Adrenal gland (tissue), 12 donors: Measurements from ENCODE around the gene NAT14. TPM values are rescaled to one million over a fixed set of nuclear protein-coding genes. Genes with fewer than 3 reads are reported as not detected.

Source experiments
- DNase-seq, 7 donors: peaks; one replicate each; pipeline ENCODE4 v3.0.0-alpha.2; 2019 to 2020
- H3K27ac ChIP-seq, 5 donors: fragments of 200-600 bp; sonication (generic) in 4 of 5; 1 replicate in 3 of 5; 2 replicates in 2 of 5; pipeline versions ENCODE4 v1.5.1 to v1.8.0; 2016 to 2020; ENCODE audit warnings: mild to moderate bottlenecking in 1 of 5
- H3K27me3 ChIP-seq: fragments of 200-600 bp; 2 replicates; pipeline ENCODE4 v1.8.0; 2021
- H3K36me3 ChIP-seq, 2 donors: fragments of 200-600 bp; replicated peaks in 1 of 2; 1 replicate in 1 of 2; 2 replicates in 1 of 2; pipeline versions ENCODE4 v1.5.1 to v1.8.0; 2018 to 2022
- H3K4me1 ChIP-seq, 2 donors: fragments of 200-600 bp; replicated peaks in 1 of 2; 1 replicate in 1 of 2; 2 replicates in 1 of 2; pipeline versions ENCODE4 v1.5.1 to v1.8.0; 2018 to 2021
- H3K4me3 ChIP-seq, 4 donors: fragments of 200-600 bp; sonication (generic) in 3 of 4; one replicate each; pipeline ENCODE4 v1.5.1; 2016 to 2018
- H3K9me3 ChIP-seq, 3 donors: fragments of 200-600 bp; sonication (generic) in 1 of 3; replicated peaks in 1 of 3; 1 replicate in 2 of 3; 2 replicates in 1 of 3; pipeline versions ENCODE4 v1.5.1 to v1.8.0; 2016 to 2021
- POLR2A ChIP-seq, 2 donors: fragments of 450-650 bp; IDR thresholded peaks; one replicate each; pipeline ENCODE4 v1.6.1; 2017; ENCODE audit warnings: antibody characterized with exemption in 2 of 2, mild to moderate bottlenecking in 2 of 2, moderate library complexity in 1 of 2
- WGBS, 4 donors: extraction: QIAGEN DNeasy Blood & Tissue Kit in 2 of 4; methylation state at CpG; one replicate each; pipeline versions ENCODE4 v1.1.5 to v1.1.7; 2013 to 2017; 5-methylcytosine and 5-hydroxymethylcytosine counted together
- intact Hi-C, 2 donors: fragments of 100-400 bp; cut with DNase I; formaldehyde crosslinking; loops; one replicate each; pipeline versions ENCODE4 v1.14.1 to v1.15.0; 2022 to 2023
- polyA plus RNA-seq, 3 donors: library from polyadenylated mRNA; stranded (reverse); fragments of 200-250 nt in 2 of 3; fragments of 350-450 nt in 1 of 3; fragmentation: Illumina TruSeq in 1 of 3; extraction: RNeasy Lipid Tissue Mini Kit (QIAGEN cat#74804) in 1 of 3; gene quantifications; one replicate each; pipeline ENCODE4 v1.2.3, GENCODE V29; 2013 to 2014
- total RNA-seq, 9 donors: library from RNA; depleted of rRNA in 4 of 9; stranded (reverse); fragments of >200 nt in 4 of 9; fragments of 120-200 nt in 1 of 9; fragmentation: NEBNext Ultra II Directional in 1 of 9; extraction: Animal tissue kit (Norgen Biotek cat#: 25700) in 1 of 9; gene quantifications; one replicate each; pipeline versions ENCODE4 v1.1.0 to v1.2.4, GENCODE V29; 2013 to 2023
- TF ChIP-seq, protein P1 (sequence below), 6 experiments: fragments of 450-650 bp in 4 of 6; fragments of 200-600 bp in 2 of 6; sonication (generic) in 1 of 6; IDR thresholded peaks; 1 replicate in 5 of 6; 2 replicates in 1 of 6; pipeline versions ENCODE4 v1.5.1 to v1.8.0; 2016 to 2021; ENCODE audit warnings: antibody characterized with exemption in 6 of 6, mild to moderate bottlenecking in 2 of 6, moderate library complexity in 1 of 6
- donor health status: healthy with polysubstance abuse.
- donor health status: Bipolar disorder and iron deficiency.
- donor health status: DM: yes; HTN: yes; CAD: no.
- donor health status: DM: no; HTN: no; CAD: no.
- donor health status: DM: no; HTN: no; CAD: no.
- donor health status: DM: yes; HTN: yes; CAD: no.

The NAT14 gene
- total and polyA plus RNA-seq, 12 donors, result 4.9 to 108 (median 18.7) TPM

DNA sequence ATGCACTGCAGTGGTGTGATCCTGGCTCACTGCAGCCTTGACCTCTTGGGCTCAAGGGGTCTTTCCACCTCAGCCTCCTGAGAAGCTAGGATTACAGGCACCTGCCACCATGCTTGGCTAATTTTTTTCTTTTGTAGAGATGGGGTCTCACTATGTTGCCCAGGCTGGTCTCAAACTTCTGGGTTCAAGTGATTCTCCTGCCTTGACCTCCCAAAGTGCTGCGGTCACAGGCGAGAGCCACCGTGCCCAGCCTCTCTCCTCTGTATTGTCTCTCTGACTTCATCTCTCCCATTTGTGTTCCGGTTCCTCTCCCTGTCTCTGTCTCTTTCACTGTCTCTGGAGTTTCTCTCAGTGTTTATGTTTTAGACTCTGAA is 18.8 kb upstream of the NAT14 start:
- H3K27me3 ChIP-seq, result no peaks in the 10 kb centered on the region
- H3K4me3 ChIP-seq, result no peak overlapping the region
- peaks cover 1 to 13% of the 10 kb centered on the region in 2 donors for H3K4me1 ChIP-seq
- intact Hi-C loops, result loop anchor here in 1 of 2 donors (2.0 kb wide), 1 partner anchor 37 kb away; no protein-coding TSS in a partner anchor
- H3K9me3 ChIP-seq, result no peaks in the 10 kb centered on the region
- no peak overlapping the region for H3K27ac ChIP-seq
- WGBS, 4 donors, result 86 to 93% (median 91%) methylated on average over 4 of the region's 4 CpGs
- TF ChIP-seq, protein P1, sequence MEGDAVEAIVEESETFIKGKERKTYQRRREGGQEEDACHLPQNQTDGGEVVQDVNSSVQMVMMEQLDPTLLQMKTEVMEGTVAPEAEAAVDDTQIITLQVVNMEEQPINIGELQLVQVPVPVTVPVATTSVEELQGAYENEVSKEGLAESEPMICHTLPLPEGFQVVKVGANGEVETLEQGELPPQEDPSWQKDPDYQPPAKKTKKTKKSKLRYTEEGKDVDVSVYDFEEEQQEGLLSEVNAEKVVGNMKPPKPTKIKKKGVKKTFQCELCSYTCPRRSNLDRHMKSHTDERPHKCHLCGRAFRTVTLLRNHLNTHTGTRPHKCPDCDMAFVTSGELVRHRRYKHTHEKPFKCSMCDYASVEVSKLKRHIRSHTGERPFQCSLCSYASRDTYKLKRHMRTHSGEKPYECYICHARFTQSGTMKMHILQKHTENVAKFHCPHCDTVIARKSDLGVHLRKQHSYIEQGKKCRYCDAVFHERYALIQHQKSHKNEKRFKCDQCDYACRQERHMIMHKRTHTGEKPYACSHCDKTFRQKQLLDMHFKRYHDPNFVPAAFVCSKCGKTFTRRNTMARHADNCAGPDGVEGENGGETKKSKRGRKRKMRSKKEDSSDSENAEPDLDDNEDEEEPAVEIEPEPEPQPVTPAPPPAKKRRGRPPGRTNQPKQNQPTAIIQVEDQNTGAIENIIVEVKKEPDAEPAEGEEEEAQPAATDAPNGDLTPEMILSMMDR (IDR thresholded peaks at IDR 0.05), result no peak
- TF ChIP-seq POLR2A (IDR thresholded peaks at IDR 0.05), result no peak
- H3K36me3 ChIP-seq, result no peaks in the 10 kb centered on the region
- no peak for DNase-seq

DNA sequence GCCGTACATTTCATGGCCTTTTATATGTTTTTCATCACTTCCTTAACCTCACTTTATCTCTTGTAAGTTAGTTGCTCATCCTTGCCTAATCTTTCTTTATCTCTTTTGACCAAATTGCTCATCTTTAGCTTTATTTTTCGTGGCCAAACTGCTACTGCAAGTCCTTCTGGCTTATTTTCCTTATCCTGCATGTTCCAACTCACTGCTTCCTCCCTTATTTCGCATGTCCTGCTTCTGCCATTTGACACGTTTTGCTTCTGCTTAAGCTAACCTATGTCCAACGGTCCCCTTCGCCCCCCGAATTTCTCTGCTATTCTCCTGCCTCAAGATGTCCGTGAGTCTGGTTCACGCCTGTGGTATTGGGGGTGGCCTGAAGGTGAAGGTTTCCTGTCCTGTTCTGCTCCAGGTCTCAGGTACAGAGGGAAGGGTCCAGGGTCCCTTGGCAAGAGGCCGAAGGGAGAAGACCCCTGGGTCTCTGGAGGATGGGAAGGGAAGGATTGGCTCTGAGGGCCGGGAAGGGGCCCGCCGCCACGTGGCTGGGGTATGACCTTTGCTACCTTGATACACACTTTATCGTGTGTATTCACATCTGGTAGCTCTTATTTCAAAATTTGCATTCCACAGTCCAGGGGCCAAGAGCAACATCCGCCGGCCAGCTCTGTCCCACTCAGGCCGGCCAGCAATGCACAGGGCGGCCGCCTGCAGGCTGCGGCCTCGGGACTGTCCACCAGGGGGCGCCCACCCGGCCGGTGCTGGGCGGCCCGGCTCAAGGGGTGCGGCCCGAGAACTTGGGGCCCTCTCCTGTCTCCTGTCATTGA is 17.5 kb upstream of the NAT14 start:
- H3K4me1 ChIP-seq, result peaks cover 0 to 9% of the 10 kb centered on the region in 2 donors
- TF ChIP-seq POLR2A (IDR thresholded peaks at IDR 0.05), result no peak
- TF ChIP-seq, protein P1 (IDR thresholded peaks at IDR 0.05), result peak; percentile 81 to 100 (median 94)
- no peaks in the 10 kb centered on the region for H3K27me3 ChIP-seq
- intact Hi-C loops, result loop anchor here in 1 of 2 donors (2.0 kb wide), 1 partner anchor 35 kb away; no protein-coding TSS in a partner anchor
- no peaks in the 10 kb centered on the region for H3K9me3 ChIP-seq
- no peaks in the 10 kb centered on the region for H3K36me3 ChIP-seq
- peak in 5 of 7 donors; percentile 56 to 71 (median 70) for DNase-seq
- 22 to 49% (median 27%) methylated on average over 16 to 29 of the region's 29 CpGs for WGBS, 4 donors
- no peak overlapping the region for H3K4me3 ChIP-seq
- no peak overlapping the region for H3K27ac ChIP-seq

DNA sequence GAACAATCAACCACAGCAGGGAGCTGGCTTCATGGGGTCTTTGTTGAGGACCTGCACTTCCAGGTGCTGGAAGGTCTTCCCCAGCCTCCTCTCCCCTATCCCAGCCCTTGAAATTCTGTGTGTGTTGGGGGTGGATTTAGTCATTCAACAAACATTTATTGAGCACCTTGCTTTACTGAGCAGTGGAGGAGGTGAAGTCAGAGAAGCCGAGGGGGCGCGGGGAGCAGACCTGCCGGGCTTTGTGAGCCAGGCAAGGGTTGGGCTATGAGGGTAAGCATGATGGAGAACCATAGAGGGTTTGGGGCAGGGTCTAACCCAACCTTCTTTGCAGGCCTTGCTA is 17.0 kb upstream of the NAT14 start:
- no peak for DNase-seq
- Histone ChIP-seq H3K4me3 (no peak overlapping the region), H3K27me3 (no peaks in the 10 kb centered on the region), H3K27ac (no peak overlapping the region), H3K9me3 (no peaks in the 10 kb centered on the region), H3K36me3 (no peaks in the 10 kb centered on the region), H3K4me1 (peaks cover 0 to 9% of the 10 kb centered on the region in 2 donors)
- 11 to 25% (median 17%) methylated on average over 3 to 4 of the region's 4 CpGs for WGBS, 4 donors
- intact Hi-C loops, result no loop called here
- TF ChIP-seq, protein P1 (IDR thresholded peaks at IDR 0.05), result peak in 2 of 6 experiments; percentile 34 to 46
- TF ChIP-seq POLR2A (IDR thresholded peaks at IDR 0.05), result no peak

DNA sequence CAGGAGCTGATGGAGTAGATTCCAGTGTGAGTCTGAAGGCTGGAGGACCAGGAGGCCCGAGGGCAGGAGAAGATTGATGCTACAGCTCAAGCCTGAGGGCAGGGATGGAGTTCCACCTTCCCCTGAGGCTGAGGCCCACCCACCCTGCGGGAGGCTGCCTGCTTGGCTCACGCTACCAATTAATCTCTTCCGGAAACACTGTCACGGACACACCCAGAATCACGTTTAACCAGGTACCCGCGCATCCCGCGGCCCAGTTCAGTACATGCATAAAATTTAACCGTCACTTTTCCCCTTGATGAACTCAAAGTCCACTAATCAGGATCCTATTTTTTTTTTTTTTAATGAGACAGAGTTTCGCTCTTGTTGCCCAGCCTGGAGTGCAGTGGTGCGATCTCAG is 13.7 kb upstream of the NAT14 start:
- intact Hi-C loops, result no loop called here
- WGBS, 4 donors, result 82 to 91% (median 87%) methylated on average over 13 of the region's 13 CpGs
- H3K9me3 ChIP-seq, result no peaks in the 10 kb centered on the region
- H3K27ac ChIP-seq, result no peak overlapping the region
- TF ChIP-seq POLR2A (IDR thresholded peaks at IDR 0.05), result no peak
- TF ChIP-seq, protein P1 (IDR thresholded peaks at IDR 0.05), result no peak
- H3K4me1 ChIP-seq, result peaks cover 0 to 15% of the 10 kb centered on the region in 2 donors
- H3K27me3 ChIP-seq, result no peaks in the 10 kb centered on the region
- DNase-seq, result no peak
- no peak overlapping the region for H3K4me3 ChIP-seq
- H3K36me3 ChIP-seq, result no peaks in the 10 kb centered on the region
